ENCODE measurements around the gene EVA1A. TPM values are rescaled to one million over a fixed set of nuclear protein-coding genes. Genes with fewer than 3 reads are reported as not detected.

EVA1A gene
- polyA plus RNA-seq, 3 donors from 2014 or later = not detected

GRCh38 chr2:75553935-75554531 lies 6.7 kb downstream of the EVA1A start:
- Mint-ChIP-seq H3K27me3 (ENCODE audit: low read depth in 3 of 3) (peaks cover 0 to 4% (median 2%) of the 10 kb centered on the region in 3 donors), H3K4me1 (no peaks in the 10 kb centered on the region), H3K27ac (no peak overlapping the region), H3K4me3 (no peak overlapping the region), H3K9me3 (no peaks in the 10 kb centered on the region), H3K36me3 (no peaks in the 10 kb centered on the region)
- DNase-seq = no peak

- Mint-ChIP-seq H3K4me3 (no peak overlapping the region), H3K9me3 (peaks cover 0 to 5% (median 0%) of the 10 kb centered on the region in 6 donors), H3K4me1 (no peaks in the 10 kb centered on the region), H3K27me3 (ENCODE audit: low read depth in 3 of 3) (peaks cover 1 to 13% (median 4%) of the 10 kb centered on the region in 3 donors), H3K36me3 (no peaks in the 10 kb centered on the region), H3K27ac (no peak overlapping the region)
- DNase-seq = no peak
Measured at GRCh38 chr2:75552222-75552621, 8.5 kb downstream of the EVA1A start.

GRCh38 chr2:75551434-75551833 lies 9.3 kb downstream of the EVA1A start:
- peaks cover 0 to 5% (median 0%) of the 10 kb centered on the region in 6 donors for H3K9me3 Mint-ChIP-seq
- H3K4me1 Mint-ChIP-seq = no peaks in the 10 kb centered on the region
- no peak overlapping the region for H3K27ac Mint-ChIP-seq
- DNase-seq = no peak
- H3K36me3 Mint-ChIP-seq = no peaks in the 10 kb centered on the region
- no peak overlapping the region for H3K4me3 Mint-ChIP-seq
- H3K27me3 Mint-ChIP-seq (ENCODE audit: low read depth in 3 of 3) = peaks cover 1 to 13% (median 4%) of the 10 kb centered on the region in 3 donors

GRCh38 chr2:75549401-75550253 lies 11.1 kb downstream of the EVA1A start:
- Mint-ChIP-seq H3K36me3 (no peaks in the 10 kb centered on the region), H3K27me3 (ENCODE audit: low read depth in 3 of 3) (peaks cover 3 to 13% (median 3%) of the 10 kb centered on the region in 3 donors), H3K4me3 (no peak overlapping the region), H3K27ac (no peak overlapping the region), H3K4me1 (no peaks in the 10 kb centered on the region), H3K9me3 (peaks cover 0 to 5% (median under 1%) of the 10 kb centered on the region in 6 donors)
- DNase-seq = no peak

GRCh38 chr2:75548036-75548573 lies 12.6 kb downstream of the EVA1A start:
- Mint-ChIP-seq H3K36me3 (no peaks in the 10 kb centered on the region), H3K9me3 (peaks cover 0 to 5% (median under 1%) of the 10 kb centered on the region in 6 donors), H3K4me1 (no peaks in the 10 kb centered on the region), H3K27ac (no peak overlapping the region), H3K4me3 (no peak overlapping the region), H3K27me3 (ENCODE audit: low read depth in 3 of 3) (peaks cover 3 to 13% (median 3%) of the 10 kb centered on the region in 3 donors)
- no peak for DNase-seq

- Mint-ChIP-seq H3K27ac (no peak overlapping the region), H3K27me3 (ENCODE audit: low read depth in 3 of 3) (peaks cover 3 to 13% (median 3%) of the 10 kb centered on the region in 3 donors), H3K36me3 (no peaks in the 10 kb centered on the region), H3K4me3 (no peak overlapping the region), H3K9me3 (peaks cover 0 to 5% (median under 1%) of the 10 kb centered on the region in 6 donors), H3K4me1 (no peaks in the 10 kb centered on the region)
- no peak for DNase-seq
Measured at GRCh38 chr2:75547345-75548035, 13.2 kb downstream of the EVA1A start.

GRCh38 chr2:75545922-75546321 lies 14.8 kb downstream of the EVA1A start:
- no peak for DNase-seq
- H3K9me3 Mint-ChIP-seq = peaks cover 0 to 5% (median under 1%) of the 10 kb centered on the region in 6 donors
- no peak overlapping the region for H3K4me3 Mint-ChIP-seq
- no peaks in the 10 kb centered on the region for H3K4me1 Mint-ChIP-seq
- H3K27ac Mint-ChIP-seq = no peak overlapping the region
- H3K27me3 Mint-ChIP-seq (ENCODE audit: low read depth in 3 of 3) = peaks cover 3 to 9% (median 3%) of the 10 kb centered on the region in 3 donors
- no peaks in the 10 kb centered on the region for H3K36me3 Mint-ChIP-seq

- no peak for DNase-seq
- Mint-ChIP-seq H3K27me3 (ENCODE audit: low read depth in 3 of 3) (peaks cover 3 to 9% (median 3%) of the 10 kb centered on the region in 3 donors), H3K27ac (no peak overlapping the region), H3K4me3 (no peak overlapping the region), H3K36me3 (no peaks in the 10 kb centered on the region), H3K9me3 (peaks cover 0 to 5% (median under 1%) of the 10 kb centered on the region in 6 donors), H3K4me1 (no peaks in the 10 kb centered on the region)
Measured at GRCh38 chr2:75545387-75545786, 15.4 kb downstream of the EVA1A start.

- H3K36me3 Mint-ChIP-seq = no peaks in the 10 kb centered on the region
- no peak overlapping the region for H3K4me3 Mint-ChIP-seq
- H3K27me3 Mint-ChIP-seq (ENCODE audit: low read depth in 3 of 3) = peaks cover 3 to 8% (median 5%) of the 10 kb centered on the region in 3 donors
- H3K9me3 Mint-ChIP-seq = peaks cover 0 to 6% (median under 1%) of the 10 kb centered on the region in 6 donors
- no peak for DNase-seq
- no peaks in the 10 kb centered on the region for H3K4me1 Mint-ChIP-seq
- H3K27ac Mint-ChIP-seq = no peak overlapping the region
Measured at GRCh38 chr2:75543446-75543845, 17.3 kb downstream of the EVA1A start.

- no peak overlapping the region for H3K4me3 Mint-ChIP-seq
- no peak overlapping the region for H3K27ac Mint-ChIP-seq
- peaks cover 0 to 3% (median under 1%) of the 10 kb centered on the region in 6 donors for H3K9me3 Mint-ChIP-seq
- H3K4me1 Mint-ChIP-seq = no peaks in the 10 kb centered on the region
- H3K27me3 Mint-ChIP-seq (ENCODE audit: low read depth in 3 of 3) = peaks cover 0 to 3% (median 2%) of the 10 kb centered on the region in 3 donors
- no peak for DNase-seq
- H3K36me3 Mint-ChIP-seq = no peaks in the 10 kb centered on the region
Measured at GRCh38 chr2:75541430-75541829, 19.3 kb downstream of the EVA1A start.

- Mint-ChIP-seq H3K27me3 (ENCODE audit: low read depth in 3 of 3) (peaks cover 0 to 3% (median 0%) of the 10 kb centered on the region in 3 donors), H3K4me3 (no peak overlapping the region), H3K27ac (no peak overlapping the region), H3K4me1 (no peaks in the 10 kb centered on the region), H3K36me3 (no peaks in the 10 kb centered on the region), H3K9me3 (peaks cover 0 to 3% (median under 1%) of the 10 kb centered on the region in 6 donors)
- DNase-seq = no peak
Measured at GRCh38 chr2:75540994-75541393, 19.7 kb downstream of the EVA1A start.

- no peaks in the 10 kb centered on the region for H3K36me3 Mint-ChIP-seq
- no peaks in the 10 kb centered on the region for H3K4me1 Mint-ChIP-seq
- no peak for DNase-seq
- peaks cover 0 to 2% (median 2%) of the 10 kb centered on the region in 3 donors for H3K27me3 Mint-ChIP-seq (ENCODE audit: low read depth in 3 of 3)
- no peak overlapping the region for H3K27ac Mint-ChIP-seq
- no peak overlapping the region for H3K4me3 Mint-ChIP-seq
- peaks cover 0 to 4% (median under 1%) of the 10 kb centered on the region in 6 donors for H3K9me3 Mint-ChIP-seq
Measured at GRCh38 chr2:75539955-75540716, 20.6 kb downstream of the EVA1A start.

Data from immature natural killer cell (primary cell).